A673 (cell line): ENCODE results near the gene TMEM62. TPM values are rescaled to one million over a fixed set of nuclear protein-coding genes. Genes with fewer than 3 reads are reported as not detected.
"Not testable (repeated sequence)": the region's sequence is repeated elsewhere in the genome, so short reads cannot be mapped to it uniquely, and the experiment has no call there.

Source experiments
- BruUV-seq: library from RNA; stranded (reverse); fragments of 400-500 nt; replicated peaks from 2 replicates; lab custom pipeline; 2021; lab: Mats Ljungman, UMichigan
- CTCF ChIA-PET: fragments of 300-600 bp; sonication (Branson Sonifier 250); formaldehyde crosslinking; loops from one replicate; lab custom pipeline; 2022; ENCODE audit warnings: antibody characterized with exemption; lab: Charles Lee
- POLR2A ChIA-PET: fragments of 300-600 bp; sonication (Branson Sonifier 250); formaldehyde crosslinking; loops from one replicate; lab custom pipeline; 2022; ENCODE audit warnings: antibody characterized with exemption; ENCODE audit not compliant: low non-redundant PET; lab: Charles Lee
- DNase-seq: peaks from one replicate; pipeline ENCODE4 v3.0.0-alpha.2; 2015; ENCODE audit warnings: low spot score
- H3K27ac ChIP-seq: fragments of 200-600 bp; sonication (generic); 2 replicates; pipeline ENCODE4 v1.5.1; 2016; ENCODE audit warnings: mixed run types, low read depth, mild to moderate bottlenecking, mixed read lengths, antibody characterized with exemption, low read length; ENCODE audit not compliant: poor library complexity, severe bottlenecking
- H3K27me3 ChIP-seq: fragments of 200-600 bp; sonication (generic); replicated peaks from 2 replicates; pipeline ENCODE4 v1.6.1; 2017; ENCODE audit warnings: mixed run types, low read depth, mild to moderate bottlenecking, mixed read lengths, antibody characterized with exemption, low read length; ENCODE audit not compliant: insufficient read depth, poor library complexity
- H3K36me3 ChIP-seq: fragments of 200-600 bp; sonication (generic); 2 replicates; pipeline ENCODE4 v1.6.1; 2016; ENCODE audit warnings: mixed run types, mild to moderate bottlenecking, mixed read lengths, antibody characterized with exemption, low read length; ENCODE audit not compliant: insufficient read depth, poor library complexity, severe bottlenecking
- H3K4me1 ChIP-seq: fragments of 200-600 bp; sonication (generic); 2 replicates; pipeline ENCODE4 v1.6.1; 2017; ENCODE audit warnings: mixed run types, mild to moderate bottlenecking, mixed read lengths, antibody characterized with exemption, low read length; ENCODE audit not compliant: insufficient read depth, poor library complexity, severe bottlenecking
- H3K4me3 ChIP-seq: fragments of 200-600 bp; sonication (generic); 2 replicates; pipeline ENCODE4 v1.5.1; 2016; ENCODE audit warnings: low read depth, mixed run types, mild to moderate bottlenecking, mixed read lengths, low read length; ENCODE audit not compliant: poor library complexity, severe bottlenecking
- H3K9me3 ChIP-seq: fragments of 200-600 bp; sonication (generic); 2 replicates; pipeline ENCODE4 v1.6.1; 2016; ENCODE audit warnings: mixed run types, low read depth, mild to moderate bottlenecking, mixed read lengths, antibody characterized with exemption, low read length; ENCODE audit not compliant: poor library complexity, severe bottlenecking
- CTCF ChIP-seq: fragments of 300-800, 200-600 bp; sonication (generic); conservative IDR thresholded peaks from 2 replicates; pipeline ENCODE4 v1.5.1; 2017; ENCODE audit warnings: low read depth, mild to moderate bottlenecking, antibody characterized with exemption, low read length, moderate library complexity, mixed read lengths
- EZH2 ChIP-seq: fragments of 200-600 bp; sonication (generic); IDR thresholded peaks from 2 replicates; pipeline ENCODE4 v1.6.1; 2017; ENCODE audit warnings: borderline replicate concordance, low read depth, mild to moderate bottlenecking, mixed read lengths, antibody characterized with exemption, low read length; ENCODE audit not compliant: poor library complexity, severe bottlenecking
- intact Hi-C: fragments of 100-400 bp; cut with micrococcal nuclease; formaldehyde crosslinking; loops from one replicate; pipeline ENCODE4 v1.10.0; 2022; ENCODE audit not compliant: unreplicated experiment
- total RNA-seq: library from RNA; stranded (reverse); gene quantifications from 2 replicates; pipeline ENCODE4 v1.2.3, GENCODE V29; 2021

Gene TMEM62
- total RNA-seq, 1 experiment from 2014 or later, result 5.4 TPM

GRCh38 chr15:43165801-43166325 is 32.5 kb downstream of the TMEM62 start:
- Histone ChIP-seq H3K9me3 (no peaks in the 10 kb centered on the region), H3K27ac (no peak overlapping the region), H3K4me1 (no peaks in the 10 kb centered on the region), H3K4me3 (no peak overlapping the region), H3K27me3 (no peaks in the 10 kb centered on the region), H3K36me3 (no peaks in the 10 kb centered on the region)
- TF ChIP-seq EZH2 (no peak), CTCF (no peak)
- DNase-seq, result no peak
- POLR2A ChIA-PET, result no interaction called here
- intact Hi-C loops, result no loop called here
- CTCF ChIA-PET, result no interaction called here
- no TSS peak for BruUV-seq

- BruUV-seq, intact Hi-C loops: not testable (repeated sequence)
These were observed 33.9 kb downstream of the TMEM62 start for GRCh38 chr15:43167261-43167660.

GRCh38 chr15:43168192-43169107 is 35.1 kb downstream of the TMEM62 start:
- H3K9me3 ChIP-seq, result no peaks in the 10 kb centered on the region
- no peaks in the 10 kb centered on the region for H3K4me1 ChIP-seq
- H3K27ac ChIP-seq, result no peak overlapping the region
- intact Hi-C loops, result no loop called here
- no peak overlapping the region for H3K4me3 ChIP-seq
- no peaks in the 10 kb centered on the region for H3K36me3 ChIP-seq
- TF ChIP-seq EZH2 (no peak), CTCF (no peak)
- DNase-seq, result no peak
- no TSS peak for BruUV-seq
- no peaks in the 10 kb centered on the region for H3K27me3 ChIP-seq
- ChIA-PET CTCF (no interaction called here), POLR2A (no interaction called here)

More at GRCh38 chr15:43167261-43167660, 33.9 kb downstream of the TMEM62 start:
- H3K36me3 ChIP-seq, H3K27me3 ChIP-seq, POLR2A ChIA-PET, CTCF ChIA-PET, H3K4me1 ChIP-seq, H3K9me3 ChIP-seq, H3K4me3 ChIP-seq, DNase-seq, H3K27ac ChIP-seq: not testable (repeated sequence)
